Nucleus accumbens (tissue), 56 donors: ENCODE results near the gene LACC1.

Experiments used
- DNase-seq, 56 donors: peaks; one replicate each; lab custom pipeline; 2025; lab: John Stamatoyannopoulos, UW

The LACC1 gene

GRCh38 chr13:43881580-43881979 lies 1.9 kb downstream of the LACC1 start:
- DNase-seq: no peak

- DNase-seq: no peak
Measured at GRCh38 chr13:43883631-43884030, 3.9 kb downstream of the LACC1 start.

- DNase-seq: no peak
Measured at GRCh38 chr13:43884222-43884621, 4.5 kb downstream of the LACC1 start.

GRCh38 chr13:43894438-43894837 lies 14.7 kb downstream of the LACC1 start:
- no peak for DNase-seq

- no peak for DNase-seq
Measured at GRCh38 chr13:43895940-43896339, 16.2 kb downstream of the LACC1 start.

GRCh38 chr13:43905435-43906031 lies 25.8 kb downstream of the LACC1 start:
- DNase-seq: peak in 14 of 56 donors; percentile 1 to 51 (median 14)

GRCh38 chr13:43908156-43909126 lies 28.7 kb downstream of the LACC1 start:
- peak in 1 of 56 donors; percentile 14 for DNase-seq

GRCh38 chr13:43910856-43911255 lies 31.2 kb downstream of the LACC1 start:
- no peak for DNase-seq

- DNase-seq: no peak
Measured at GRCh38 chr13:43911278-43911677, 31.6 kb downstream of the LACC1 start.

GRCh38 chr13:43911871-43912270 lies 32.2 kb downstream of the LACC1 start:
- DNase-seq: peak in 2 of 56 donors; percentile 2 to 4

GRCh38 chr13:43915451-43915850 lies 35.7 kb downstream of the LACC1 start:
- DNase-seq: no peak

- no peak for DNase-seq
Measured at GRCh38 chr13:43916828-43917227, 37.1 kb downstream of the LACC1 start.

- no peak for DNase-seq
Measured at GRCh38 chr13:43918636-43919035, 38.9 kb downstream of the LACC1 start.

- no peak for DNase-seq
Measured at GRCh38 chr13:43920965-43921674, 41.4 kb downstream of the LACC1 start.

- no peak for DNase-seq
Measured at GRCh38 chr13:43924549-43925245, 45.0 kb downstream of the LACC1 start.

- DNase-seq: no peak
Measured at GRCh38 chr13:43929947-43930346, 50.2 kb downstream of the LACC1 start.

GRCh38 chr13:43933378-43933777 lies 53.7 kb downstream of the LACC1 start:
- DNase-seq: no peak

- no peak for DNase-seq
Measured at GRCh38 chr13:43934273-43934672, 54.6 kb downstream of the LACC1 start.

GRCh38 chr13:43935878-43936277 lies 56.2 kb downstream of the LACC1 start:
- DNase-seq: no peak

- no peak for DNase-seq
Measured at GRCh38 chr13:43936647-43937046, 56.9 kb downstream of the LACC1 start.

- DNase-seq: no peak
Measured at GRCh38 chr13:43937839-43938238, 58.1 kb downstream of the LACC1 start.
